Measurements from ENCODE around the gene NPIPB2. TPM values are rescaled to one million over a fixed set of nuclear protein-coding genes. Genes with fewer than 3 reads are reported as not detected.
A peak's percentile ranks its signal among the peaks of the same experiment; 100 is the strongest.

Gene NPIPB2
- total and polyA plus RNA-seq, 2 of the 13 experiments (the other 11 are each of a cell fraction or from before 2014, with no cell fraction given): 1.8 to 4.1 TPM

GRCh38 chr16:11916524-11917285, 25.1 kb downstream of the NPIPB2 start (continued):
- TF ChIP-seq TARDBP (CRISPR knock-in tag; IDR thresholded peaks at IDR 0.05) (no peak), ZC3H13 (CRISPR knock-in tag; IDR thresholded peaks at IDR 0.05) (no peak), AKAP8 (CRISPR knock-in tag; IDR thresholded peaks at IDR 0.05) (no peak), ZNF547 (CRISPR knock-in tag; IDR thresholded peaks at IDR 0.05) (no peak), GPN1 (CRISPR knock-in tag; IDR thresholded peaks at IDR 0.05; ENCODE audit: borderline replicate concordance) (no peak), SRSF9 (IDR thresholded peaks at IDR 0.05; ENCODE audit: borderline replicate concordance, insufficient read depth, low read depth, low read length, poor library complexity, severe bottlenecking) (no peak), FOXP4 (CRISPR knock-in tag; IDR thresholded peaks at IDR 0.05) (0 out of 2 replicates have a peak, but pooled peaks have one; percentile 15), ASH2L (IDR thresholded peaks at IDR 0.05; ENCODE audit: insufficient read length, low read depth, low read length) (peak; percentile 58), ZNF564 (CRISPR knock-in tag; IDR thresholded peaks at IDR 0.05) (0 out of 2 replicates have a peak, but pooled peaks have one; percentile 6), THAP11 (CRISPR knock-in tag; IDR thresholded peaks at IDR 0.05) (no peak), POLR2A (IDR thresholded peaks at IDR 0.05; ENCODE audit: insufficient read depth in 1 of 2, low read depth in 2 of 2, low read length in 2 of 2) (peak; percentile 47 to 87; a peak in 3 of 4 replicates), MED8 (CRISPR knock-in tag; IDR thresholded peaks at IDR 0.05; ENCODE audit: insufficient replicate concordance) (no peak), ZSCAN21 (CRISPR knock-in tag; IDR thresholded peaks at IDR 0.05; ENCODE audit: borderline replicate concordance) (no peak; the same call in 1 of the 2 replicates), ZNF430 (CRISPR knock-in tag; IDR thresholded peaks at IDR 0.05) (no peak), NFE2L1 (CRISPR knock-in tag; IDR thresholded peaks at IDR 0.05; ENCODE audit: borderline replicate concordance) (no peak), TFDP2 (CRISPR knock-in tag; IDR thresholded peaks at IDR 0.05) (peak; percentile 38; the same call in 1 of the 2 replicates), ZNF292 (CRISPR knock-in tag; IDR thresholded peaks at IDR 0.05; ENCODE audit: borderline replicate concordance, low read depth) (no peak), SMC3 (IDR thresholded peaks at IDR 0.05; ENCODE audit: low read length) (no peak; the same call in 1 of the 2 replicates), MED1 (CRISPR knock-in tag; IDR thresholded peaks at IDR 0.05) (peak; percentile 65; the same call in 1 of the 2 replicates), JARID2 (CRISPR knock-in tag; IDR thresholded peaks at IDR 0.05; ENCODE audit: insufficient replicate concordance) (no peak), KLF13 (CRISPR knock-in tag; IDR thresholded peaks at IDR 0.05) (no peak), NFKBIZ (CRISPR knock-in tag; IDR thresholded peaks at IDR 0.05) (no peak)
- TF ChIP-seq, protein P1, sequence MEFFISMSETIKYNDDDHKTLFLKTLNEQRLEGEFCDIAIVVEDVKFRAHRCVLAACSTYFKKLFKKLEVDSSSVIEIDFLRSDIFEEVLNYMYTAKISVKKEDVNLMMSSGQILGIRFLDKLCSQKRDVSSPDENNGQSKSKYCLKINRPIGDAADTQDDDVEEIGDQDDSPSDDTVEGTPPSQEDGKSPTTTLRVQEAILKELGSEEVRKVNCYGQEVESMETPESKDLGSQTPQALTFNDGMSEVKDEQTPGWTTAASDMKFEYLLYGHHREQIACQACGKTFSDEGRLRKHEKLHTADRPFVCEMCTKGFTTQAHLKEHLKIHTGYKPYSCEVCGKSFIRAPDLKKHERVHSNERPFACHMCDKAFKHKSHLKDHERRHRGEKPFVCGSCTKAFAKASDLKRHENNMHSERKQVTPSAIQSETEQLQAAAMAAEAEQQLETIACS (CRISPR knock-in tag; IDR thresholded peaks at IDR 0.05): no peak
- TF ChIP-seq, protein P2, sequence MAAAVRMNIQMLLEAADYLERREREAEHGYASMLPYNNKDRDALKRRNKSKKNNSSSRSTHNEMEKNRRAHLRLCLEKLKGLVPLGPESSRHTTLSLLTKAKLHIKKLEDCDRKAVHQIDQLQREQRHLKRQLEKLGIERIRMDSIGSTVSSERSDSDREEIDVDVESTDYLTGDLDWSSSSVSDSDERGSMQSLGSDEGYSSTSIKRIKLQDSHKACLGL (CRISPR knock-in tag; IDR thresholded peaks at IDR 0.05): no peak
